K562 (cell line): ENCODE results near the gene YPEL2.

Experiments
- CTCF ChIP-seq, 3 experiments: IDR thresholded peaks in 2 of 3; conservative IDR thresholded peaks in 1 of 3; 2 replicates each; pipeline ENCODE4 v1.5.1; 2011 to 2012; ENCODE audit warnings: low read length in 3 of 3, mild to moderate bottlenecking in 3 of 3, control low read depth in 2 of 3, improper control_type of control experiment in 1 of 3, inconsistent platforms in 1 of 3, low read depth in 1 of 3, mixed read lengths in 1 of 3, moderate library complexity in 1 of 3; ENCODE audit not compliant: insufficient read depth in 2 of 3
- HDAC2 ChIP-seq: fragments of 450-650 bp; IDR thresholded peaks from 2 replicates; pipeline ENCODE4 v1.6.1; 2016; ENCODE audit warnings: mild to moderate bottlenecking

DNA sequence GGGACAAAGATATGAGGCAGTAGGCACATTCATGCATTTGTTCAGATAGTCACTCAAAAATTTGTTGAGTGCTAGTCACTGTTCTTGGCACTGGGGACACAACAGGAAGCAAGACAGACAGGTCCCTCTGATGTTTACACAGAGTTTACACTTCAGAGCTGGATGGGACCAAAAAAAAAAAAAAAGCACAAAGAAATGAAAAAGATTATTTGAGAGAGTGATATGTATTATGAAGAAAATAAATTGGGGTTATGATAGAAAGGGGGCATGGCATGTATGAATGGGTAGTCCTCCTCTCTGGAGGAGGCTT, 3.5 kb upstream of the YPEL2 start:
- TF ChIP-seq CTCF (IDR thresholded peaks at IDR 0.05 in 2 of 3, conservative IDR thresholded peaks at IDR 0.05 in 1 of 3; ENCODE audit: insufficient read depth in 2 of 3, low read depth in 1 of 3, low read length in 3 of 3), result no peak
- no peak for TF ChIP-seq HDAC2
